ENCODE data around the gene PRSS56.

PRSS56 gene

GRCh38 chr2:232480201-232481190 is 39.7 kb upstream of the PRSS56 start:
- TF ChIP-seq ZFX (IDR thresholded peaks at IDR 0.05; ENCODE audit: borderline replicate concordance): no peak
- TF ChIP-seq, protein P1, sequence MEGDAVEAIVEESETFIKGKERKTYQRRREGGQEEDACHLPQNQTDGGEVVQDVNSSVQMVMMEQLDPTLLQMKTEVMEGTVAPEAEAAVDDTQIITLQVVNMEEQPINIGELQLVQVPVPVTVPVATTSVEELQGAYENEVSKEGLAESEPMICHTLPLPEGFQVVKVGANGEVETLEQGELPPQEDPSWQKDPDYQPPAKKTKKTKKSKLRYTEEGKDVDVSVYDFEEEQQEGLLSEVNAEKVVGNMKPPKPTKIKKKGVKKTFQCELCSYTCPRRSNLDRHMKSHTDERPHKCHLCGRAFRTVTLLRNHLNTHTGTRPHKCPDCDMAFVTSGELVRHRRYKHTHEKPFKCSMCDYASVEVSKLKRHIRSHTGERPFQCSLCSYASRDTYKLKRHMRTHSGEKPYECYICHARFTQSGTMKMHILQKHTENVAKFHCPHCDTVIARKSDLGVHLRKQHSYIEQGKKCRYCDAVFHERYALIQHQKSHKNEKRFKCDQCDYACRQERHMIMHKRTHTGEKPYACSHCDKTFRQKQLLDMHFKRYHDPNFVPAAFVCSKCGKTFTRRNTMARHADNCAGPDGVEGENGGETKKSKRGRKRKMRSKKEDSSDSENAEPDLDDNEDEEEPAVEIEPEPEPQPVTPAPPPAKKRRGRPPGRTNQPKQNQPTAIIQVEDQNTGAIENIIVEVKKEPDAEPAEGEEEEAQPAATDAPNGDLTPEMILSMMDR (IDR thresholded peaks at IDR 0.05): no peak
- H3K27ac ChIP-seq: no peak overlapping the region

DNA sequence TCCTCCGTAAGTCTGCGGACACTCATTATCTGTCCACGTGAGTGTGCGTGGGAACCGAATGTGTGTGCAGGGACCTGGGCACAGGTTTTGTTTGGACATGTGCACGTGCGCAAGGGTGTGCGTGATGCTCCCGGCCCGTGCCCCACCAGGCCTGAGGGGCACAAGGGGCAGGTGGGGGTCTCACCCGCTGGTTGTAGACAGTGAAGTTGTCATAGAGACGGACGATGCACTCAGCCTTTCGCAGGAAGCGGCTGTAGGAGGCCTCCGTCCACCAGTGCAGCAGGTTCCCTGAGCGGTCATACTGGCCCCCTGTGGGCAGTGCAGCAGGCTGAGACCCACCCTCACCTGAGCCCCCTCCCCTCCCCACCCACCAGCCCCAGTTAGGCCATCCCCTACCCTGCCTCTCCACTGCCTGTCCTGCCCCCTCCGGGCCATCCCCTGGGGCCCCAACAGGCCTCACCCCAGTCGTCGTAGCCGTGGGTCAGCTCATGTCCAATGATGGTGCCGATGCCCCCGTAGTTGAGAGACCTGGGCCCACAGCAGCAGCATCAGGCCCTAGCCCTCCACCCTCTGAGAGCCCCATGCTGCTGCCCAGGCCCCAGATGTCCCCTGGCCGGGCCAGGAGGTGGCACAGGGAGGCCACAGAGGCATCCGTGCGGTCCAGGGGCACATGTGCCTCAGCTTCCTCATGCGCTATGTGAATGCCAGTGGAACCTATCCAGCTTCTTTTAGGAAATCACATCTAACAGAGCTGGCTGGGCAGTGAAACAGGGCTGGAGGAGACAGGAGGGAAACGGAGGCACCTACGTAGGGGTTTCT is 38.7 kb upstream of the PRSS56 start:
- H3K27ac ChIP-seq: no peak overlapping the region
- TF ChIP-seq, protein P1 (IDR thresholded peaks at IDR 0.05): no peak
- no peak for TF ChIP-seq ZFX (IDR thresholded peaks at IDR 0.05; ENCODE audit: borderline replicate concordance)

DNA sequence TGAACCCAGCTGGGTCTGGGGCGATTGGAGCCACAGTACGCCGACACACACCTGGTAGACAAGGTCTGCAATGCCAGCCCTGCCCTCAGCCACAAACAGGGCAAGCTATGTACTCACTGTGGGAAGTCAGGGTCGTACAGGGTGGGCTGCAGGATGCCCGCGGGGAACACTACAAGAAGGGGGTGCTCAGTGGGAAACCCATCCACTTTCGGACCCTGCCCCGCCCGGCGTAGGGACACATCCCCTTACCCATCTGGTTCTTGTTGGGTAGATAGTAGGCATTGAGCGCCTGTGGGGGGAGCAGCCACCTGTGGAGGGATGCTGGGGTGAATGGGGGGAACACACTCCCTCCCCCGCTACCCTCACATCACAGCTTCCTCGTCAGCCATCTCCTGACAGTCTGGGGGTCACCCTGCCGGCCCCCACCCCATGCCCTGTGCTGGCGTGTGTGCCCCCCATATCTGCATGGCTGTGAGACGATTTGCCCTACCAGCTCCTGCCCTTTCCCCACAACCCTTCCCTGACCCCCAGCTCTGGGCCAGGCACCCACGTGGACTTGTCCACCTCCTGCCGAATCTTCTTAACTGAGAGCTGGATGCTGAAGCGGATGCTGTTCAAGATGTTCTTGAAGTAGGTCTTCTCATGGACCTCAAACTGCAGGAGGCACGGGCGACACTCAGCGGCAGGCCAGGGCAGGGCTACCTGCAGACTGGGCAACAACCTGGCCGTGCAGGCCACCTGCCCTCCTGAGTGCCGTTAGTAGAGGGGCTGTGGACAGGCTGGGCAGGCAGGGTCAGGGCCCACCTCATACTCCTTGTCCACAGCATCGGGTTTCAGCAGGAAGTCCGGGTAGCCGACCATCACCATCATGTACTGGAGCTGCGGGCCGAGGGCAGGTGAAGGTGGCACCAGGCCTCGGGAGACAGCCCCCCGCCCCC is 37.6 kb upstream of the PRSS56 start:
- TF ChIP-seq, protein P1 (IDR thresholded peaks at IDR 0.05): no peak
- no peak for TF ChIP-seq ZFX (IDR thresholded peaks at IDR 0.05; ENCODE audit: borderline replicate concordance)

DNA sequence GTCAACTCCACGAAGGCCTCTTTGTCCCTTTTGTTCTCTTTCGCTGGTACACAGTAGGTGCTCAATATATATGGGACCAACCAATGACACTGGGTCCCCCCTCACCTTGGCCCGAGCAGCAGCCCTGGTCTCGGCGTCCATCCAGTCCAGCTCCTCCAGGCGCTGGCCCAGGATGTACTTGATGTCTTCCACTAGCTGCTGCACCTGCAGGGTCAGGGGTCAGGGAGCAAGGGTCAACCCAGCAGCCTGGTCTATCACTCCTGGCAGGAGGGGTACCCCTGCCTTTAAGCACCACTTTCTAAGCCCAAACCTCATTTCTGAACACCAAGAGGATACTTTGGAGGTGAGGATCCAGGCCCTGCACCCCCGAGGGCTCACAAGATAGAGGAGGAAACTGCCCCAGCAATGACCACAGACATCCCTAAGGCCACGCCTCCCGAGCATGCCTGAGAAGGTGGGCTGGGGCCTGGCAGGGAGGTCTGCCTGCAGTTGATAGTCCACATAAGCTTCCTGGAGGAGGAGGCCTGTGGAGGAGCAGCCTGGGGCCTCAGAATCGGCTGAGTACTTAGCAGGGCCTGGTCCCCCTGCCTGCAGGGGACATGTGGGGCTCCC is 36.8 kb upstream of the PRSS56 start:
- H3K27ac ChIP-seq: no peak overlapping the region
- TF ChIP-seq ZFX (IDR thresholded peaks at IDR 0.05; ENCODE audit: borderline replicate concordance): no peak
- TF ChIP-seq, protein P1 (IDR thresholded peaks at IDR 0.05): no peak

More for the DNA sequence above, 37.6 kb upstream of the PRSS56 start:
- no peak overlapping the region for H3K27ac ChIP-seq

DNA sequence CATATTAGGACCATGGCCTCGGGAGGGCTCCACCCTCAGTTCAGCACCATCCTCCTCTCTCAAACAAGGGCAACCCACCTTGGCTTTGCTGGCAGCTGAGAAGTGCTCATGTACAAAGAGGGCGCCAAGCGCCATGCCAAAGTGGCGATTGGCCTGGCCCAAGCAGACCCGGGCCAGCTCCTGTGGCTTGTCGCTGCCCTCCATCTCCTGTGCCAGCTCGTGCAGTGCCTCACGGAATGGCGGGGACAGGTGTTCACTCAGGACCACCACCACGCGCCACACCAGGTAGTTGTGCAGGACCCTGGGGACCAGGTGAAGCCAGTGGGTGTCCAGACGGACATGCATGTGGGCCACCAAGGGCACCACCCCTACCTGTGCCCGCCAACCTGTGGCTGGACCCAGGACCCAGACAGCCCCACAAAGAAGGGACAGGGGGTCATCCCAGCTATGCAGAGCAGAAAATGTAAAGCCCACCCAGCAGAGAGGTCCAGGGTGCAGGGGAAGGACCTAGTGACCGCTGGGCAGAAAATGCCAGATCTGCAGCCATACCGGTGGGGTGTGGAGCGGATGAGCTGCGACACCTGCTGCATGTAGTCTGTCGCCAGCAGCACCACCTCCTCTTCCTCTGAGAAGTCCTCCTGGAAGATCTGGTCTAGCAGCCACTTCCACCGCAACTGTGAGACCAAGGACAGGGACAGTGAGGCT is 36.1 kb upstream of the PRSS56 start:
- H3K27ac ChIP-seq: no peak overlapping the region
- no peak for TF ChIP-seq ZFX (IDR thresholded peaks at IDR 0.05; ENCODE audit: borderline replicate concordance)
- TF ChIP-seq, protein P1 (IDR thresholded peaks at IDR 0.05): no peak
